Psoas muscle (tissue), 8 donors: ENCODE measurements around the gene ZMYND12. TPM values are rescaled to one million over a fixed set of nuclear protein-coding genes. Genes with fewer than 3 reads are reported as not detected.

Experiments used
- ATAC-seq, 4 donors: fragments of 200-7000 bp; cut with Tn5 transposase; one replicate each; pipeline ENCODE4 v1.9.1; 2020; ENCODE audit warnings: moderate library complexity in 3 of 4, mild to moderate bottlenecking in 2 of 4
- DNase-seq, 2 donors: peaks; one replicate each; pipeline ENCODE4 v3.0.0-alpha.2; 2020
- H3K27ac ChIP-seq: fragments of 200-600 bp; one replicate; pipeline ENCODE4 v1.8.0; 2022
- H3K27me3 ChIP-seq, 3 donors: fragments of 200-600 bp in 1 of 3; one replicate each; pipeline versions ENCODE4 v1.6.1 to v1.8.0; 2013 to 2022; ENCODE audit warnings: low read length in 2 of 3, mild to moderate bottlenecking in 2 of 3, moderate library complexity in 1 of 3; ENCODE audit not compliant: insufficient read depth in 3 of 3
- H3K36me3 ChIP-seq, 2 donors: fragments of 200-600 bp in 1 of 2; one replicate each; pipeline versions ENCODE4 v1.6.1 to v1.8.0; 2013 to 2022; ENCODE audit warnings: low read depth in 1 of 2, mild to moderate bottlenecking in 1 of 2, moderate library complexity in 1 of 2; ENCODE audit not compliant: insufficient read depth in 1 of 2
- H3K4me1 ChIP-seq: fragments of 200-600 bp; one replicate; pipeline ENCODE4 v1.8.0; 2022
- H3K4me3 ChIP-seq: fragments of 200-600 bp; one replicate; pipeline ENCODE4 v1.8.0; 2022; ENCODE audit warnings: mild to moderate bottlenecking
- H3K9me3 ChIP-seq: fragments of 200-600 bp; one replicate; pipeline ENCODE4 v1.8.0; 2022
- WGBS, 3 donors: extraction: QIAGEN DNeasy Blood & Tissue Kit; methylation state at CpG; one replicate each; pipeline versions ENCODE4 v1.1.6 to v1.1.7; 2013; 5-methylcytosine and 5-hydroxymethylcytosine counted together
- intact Hi-C, 2 donors: fragments of 100-400 bp; cut with DNase I; formaldehyde crosslinking; loops; one replicate each; pipeline versions ENCODE4 v1.11.0 to v1.14.2; 2022
- polyA plus RNA-seq, 3 donors: library from polyadenylated mRNA; stranded (reverse); fragments of 200-250 nt; gene quantifications; one replicate each; pipeline ENCODE4 v1.2.3, GENCODE V29; 2013
- total RNA-seq, 4 donors: library from RNA; stranded (reverse); fragmentation: NEBNext Ultra II Directional in 2 of 4; extraction: Animal tissue kit (Norgen Biotek cat#: 25700) in 2 of 4; gene quantifications; one replicate each; pipeline versions ENCODE4 v1.2.1 to v1.2.4, GENCODE V29; 2021 to 2023
- TF ChIP-seq, protein P1 (sequence below): fragments of 200-600 bp; IDR thresholded peaks from one replicate; pipeline ENCODE4 v1.8.0; 2022; ENCODE audit warnings: antibody characterized with exemption
- donor health status: healthy with polysubstance abuse.
- donor health status: DM: no; HTN: no; CAD: no; lungs with moderate emphysema.
- donor health status: Bipolar disorder and iron deficiency.
- donor health status: healthy.
- donor health status: DM: yes; HTN: yes; CAD: no.
- donor health status: DM: no; HTN: no; CAD: no.
- donor health status: DM: no; HTN: no; CAD: no.
- donor health status: DM: yes; HTN: yes; CAD: no.

Gene ZMYND12
- total and polyA plus RNA-seq, 7 donors, result 0.39 to 2.7 (median 1.0) TPM

DNA sequence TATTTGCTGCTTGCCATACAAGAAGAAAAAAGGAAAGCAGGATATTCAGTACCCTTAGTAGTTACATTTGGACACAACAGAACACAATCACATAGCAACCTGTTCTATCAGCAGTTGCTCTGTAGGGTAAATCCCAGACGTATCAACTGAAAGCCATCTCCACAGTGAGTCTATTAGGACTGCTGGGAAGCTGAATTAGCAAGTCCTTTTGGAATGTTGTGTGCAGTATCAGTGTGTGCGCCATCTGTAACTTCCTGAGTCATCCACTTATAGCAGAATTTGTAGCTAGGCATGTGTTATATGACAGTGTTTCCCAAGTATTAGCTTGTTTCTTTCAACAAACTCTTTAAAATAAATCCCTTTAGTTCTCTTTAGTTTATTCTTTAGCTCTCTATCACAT is 28.6 kb upstream of the ZMYND12 start:
- Histone ChIP-seq H3K4me3 (no peak overlapping the region), H3K4me1 (no peaks in the 10 kb centered on the region), H3K27ac (no peak overlapping the region), H3K9me3 (no peaks in the 10 kb centered on the region), H3K36me3 (peaks cover 0 to 28% of the 10 kb centered on the region in 2 donors), H3K27me3 (no peaks in the 10 kb centered on the region)
- 64 to 69% (median 69%) methylated on average over 2 of the region's 2 CpGs for WGBS, 3 donors
- TF ChIP-seq, protein P1, sequence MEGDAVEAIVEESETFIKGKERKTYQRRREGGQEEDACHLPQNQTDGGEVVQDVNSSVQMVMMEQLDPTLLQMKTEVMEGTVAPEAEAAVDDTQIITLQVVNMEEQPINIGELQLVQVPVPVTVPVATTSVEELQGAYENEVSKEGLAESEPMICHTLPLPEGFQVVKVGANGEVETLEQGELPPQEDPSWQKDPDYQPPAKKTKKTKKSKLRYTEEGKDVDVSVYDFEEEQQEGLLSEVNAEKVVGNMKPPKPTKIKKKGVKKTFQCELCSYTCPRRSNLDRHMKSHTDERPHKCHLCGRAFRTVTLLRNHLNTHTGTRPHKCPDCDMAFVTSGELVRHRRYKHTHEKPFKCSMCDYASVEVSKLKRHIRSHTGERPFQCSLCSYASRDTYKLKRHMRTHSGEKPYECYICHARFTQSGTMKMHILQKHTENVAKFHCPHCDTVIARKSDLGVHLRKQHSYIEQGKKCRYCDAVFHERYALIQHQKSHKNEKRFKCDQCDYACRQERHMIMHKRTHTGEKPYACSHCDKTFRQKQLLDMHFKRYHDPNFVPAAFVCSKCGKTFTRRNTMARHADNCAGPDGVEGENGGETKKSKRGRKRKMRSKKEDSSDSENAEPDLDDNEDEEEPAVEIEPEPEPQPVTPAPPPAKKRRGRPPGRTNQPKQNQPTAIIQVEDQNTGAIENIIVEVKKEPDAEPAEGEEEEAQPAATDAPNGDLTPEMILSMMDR, result no peak
- ATAC-seq, result no peak
- intact Hi-C loops, result no loop called here
- DNase-seq, result no peak

DNA sequence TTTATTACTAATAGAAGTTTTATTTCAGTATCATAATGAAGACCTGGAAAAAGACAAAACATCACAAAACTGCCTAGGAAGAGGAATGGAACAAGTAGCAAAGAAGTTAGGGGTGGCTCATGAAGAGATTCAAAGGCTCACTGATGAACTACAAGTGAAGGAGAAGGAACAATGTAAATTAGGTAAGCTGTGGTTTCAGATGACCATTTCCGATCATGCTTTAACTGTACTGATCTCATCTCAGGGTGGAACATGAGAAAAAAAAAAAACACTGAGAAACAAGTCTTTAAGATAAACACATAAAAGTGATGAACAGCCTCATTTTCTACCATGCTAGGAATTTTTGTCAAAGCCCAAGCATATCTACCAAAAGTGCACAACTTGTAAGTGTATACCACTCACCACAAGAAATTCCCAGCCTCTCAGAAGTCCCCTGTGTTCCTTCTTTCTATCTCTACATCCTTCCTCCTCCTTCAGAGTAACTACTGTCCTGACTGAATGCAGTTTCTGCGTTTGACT is 26.9 kb upstream of the ZMYND12 start:
- TF ChIP-seq, protein P1, result no peak
- H3K4me1 ChIP-seq, result no peaks in the 10 kb centered on the region
- DNase-seq (no peak), ATAC-seq (no peak)
- H3K36me3 ChIP-seq, result peaks cover 0 to 28% of the 10 kb centered on the region in 2 donors
- no peak overlapping the region for H3K4me3 ChIP-seq
- WGBS, 3 donors, result 86 to 94% (median 88%) methylated on average over 2 of the region's 2 CpGs
- no peaks in the 10 kb centered on the region for H3K27me3 ChIP-seq
- no peaks in the 10 kb centered on the region for H3K9me3 ChIP-seq
- intact Hi-C loops, result no loop called here
- H3K27ac ChIP-seq, result no peak overlapping the region

DNA sequence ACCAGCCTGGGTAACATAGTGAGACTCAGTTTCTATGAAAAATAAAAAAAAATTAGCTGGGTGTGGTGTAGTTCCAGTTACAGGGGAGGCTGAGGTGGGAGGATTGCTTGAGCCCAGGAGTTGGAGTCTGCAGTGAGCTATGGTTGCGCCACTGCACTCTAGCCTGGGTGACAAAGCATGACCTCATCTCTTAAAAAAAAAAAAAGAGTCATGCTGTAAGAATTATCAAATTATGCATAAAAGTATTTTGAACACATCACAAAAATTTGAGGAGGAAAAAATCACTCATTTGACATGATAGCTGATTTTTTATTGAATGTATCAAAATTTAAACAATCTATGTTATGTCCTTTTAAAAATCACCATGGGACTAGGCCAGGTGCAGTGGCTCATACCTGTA is 25.1 kb upstream of the ZMYND12 start:
- WGBS, 3 donors, result 100% methylated on average over 1 of the region's 1 CpG
- ATAC-seq, result no peak

DNA sequence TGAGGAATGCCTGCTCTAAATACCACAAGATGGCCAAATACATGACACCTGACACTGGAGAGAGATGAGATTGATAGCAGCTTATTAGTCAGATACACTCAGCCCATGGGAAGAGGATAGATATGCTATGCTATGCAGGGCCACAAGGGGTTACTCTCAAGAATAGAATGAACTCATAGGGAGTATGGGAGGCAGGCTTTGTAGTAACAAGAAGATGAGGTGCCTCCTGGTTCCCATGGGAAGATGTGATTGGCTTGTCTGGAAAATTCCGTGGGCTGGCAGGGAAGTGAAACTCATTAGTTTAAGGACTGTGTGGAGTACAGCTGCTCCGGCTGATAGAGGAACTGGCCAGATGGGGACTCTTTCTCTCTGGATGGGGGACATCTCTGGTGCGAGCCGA is 23.8 kb upstream of the ZMYND12 start:
- H3K4me1 ChIP-seq, result no peaks in the 10 kb centered on the region

More for the DNA sequence above, 25.1 kb upstream of the ZMYND12 start:
- intact Hi-C loops, result no loop called here
- Histone ChIP-seq H3K27me3 (no peaks in the 10 kb centered on the region), H3K4me1 (no peaks in the 10 kb centered on the region), H3K9me3 (no peaks in the 10 kb centered on the region), H3K36me3 (peaks cover 0 to 28% of the 10 kb centered on the region in 2 donors), H3K4me3 (no peak overlapping the region), H3K27ac (no peak overlapping the region)
- TF ChIP-seq, protein P1, result no peak
- no peak for DNase-seq

More for the DNA sequence above, 23.8 kb upstream of the ZMYND12 start:
- no peak for ATAC-seq
- Histone ChIP-seq H3K4me3 (no peak overlapping the region), H3K9me3 (no peaks in the 10 kb centered on the region), H3K36me3 (peaks cover 0 to 28% of the 10 kb centered on the region in 2 donors), H3K27me3 (no peaks in the 10 kb centered on the region), H3K27ac (no peak overlapping the region)
- intact Hi-C loops, result no loop called here
- WGBS, 3 donors, result 46 to 55% (median 52%) methylated on average over 4 of the region's 4 CpGs
- no peak for DNase-seq
- TF ChIP-seq, protein P1, result no peak
